OCI-LY1 (cell line): ENCODE measurements around the gene DACT2.

Experiments
- H2AFZ ChIP-seq: fragments of 200-600 bp; sonication (generic), shearing (Covaris generic); 2 replicates; pipeline ENCODE4 v1.6.0; 2014; ENCODE audit warnings: antibody characterized with exemption, mild to moderate bottlenecking, low read length
- H3F3A ChIP-seq: fragments of 200-600 bp; sonication (generic), shearing (Covaris generic); 2 replicates; pipeline ENCODE4 v1.6.0; 2014; ENCODE audit warnings: mild to moderate bottlenecking, antibody characterized with exemption, low read length, moderate library complexity; ENCODE audit not compliant: insufficient read depth
- H3K27ac ChIP-seq: fragments of 200-600 bp; sonication (generic); 2 replicates; pipeline ENCODE4 v1.5.1; 2014; ENCODE audit warnings: low read length, mixed run types, mild to moderate bottlenecking, low read depth; ENCODE audit not compliant: poor library complexity, severe bottlenecking
- H3K27me3 ChIP-seq: fragments of 200-600 bp; sonication (generic); 2 replicates; pipeline ENCODE4 v1.6.0; 2014; ENCODE audit warnings: antibody characterized with exemption, mild to moderate bottlenecking, low read length, moderate library complexity; ENCODE audit not compliant: insufficient read depth
- H3K36me3 ChIP-seq: fragments of 200-600 bp; sonication (generic); 2 replicates; pipeline ENCODE4 v1.6.1; 2014; ENCODE audit warnings: mild to moderate bottlenecking, antibody characterized with exemption, low read length, moderate library complexity, mixed read lengths; ENCODE audit not compliant: insufficient read depth
- H3K4me1 ChIP-seq: fragments of 200-600 bp; sonication (generic); 2 replicates; pipeline ENCODE4 v1.5.1; 2014; ENCODE audit warnings: mild to moderate bottlenecking, low read length, moderate library complexity; ENCODE audit not compliant: insufficient read depth, severe bottlenecking
- H3K4me2 ChIP-seq: fragments of 200-600 bp; sonication (generic), shearing (Covaris generic); 2 replicates; pipeline ENCODE4 v1.6.1; 2014; ENCODE audit warnings: low read length
- H3K4me3 ChIP-seq: fragments of 200-600 bp; sonication (generic); 2 replicates; pipeline ENCODE4 v1.5.1; 2014; ENCODE audit warnings: low read length, low read depth, mild to moderate bottlenecking, mixed read lengths; ENCODE audit not compliant: poor library complexity, severe bottlenecking
- H3K79me2 ChIP-seq: fragments of 200-600 bp; shearing (Covaris generic); 2 replicates; pipeline ENCODE4 v1.6.1; 2016; ENCODE audit warnings: mixed run types, low read length, mixed read lengths; ENCODE audit not compliant: insufficient read depth
- H3K9ac ChIP-seq: fragments of 200-600 bp; sonication (generic), shearing (Covaris generic); 2 replicates; pipeline ENCODE4 v1.6.1; 2014; ENCODE audit warnings: mild to moderate bottlenecking, low read length, mixed read lengths
- H3K9me2 ChIP-seq: fragments of 200-600 bp; sonication (generic), shearing (Covaris generic); 2 replicates; pipeline ENCODE4 v1.6.1; 2014; ENCODE audit warnings: low read depth, mild to moderate bottlenecking, low read length, mixed read lengths
- H3K9me3 ChIP-seq: fragments of 200-600 bp; shearing (Covaris generic); 2 replicates; pipeline ENCODE4 v1.6.1; 2014; ENCODE audit warnings: low read length, mixed read lengths
- H4K20me1 ChIP-seq: fragments of 200-600 bp; sonication (generic), shearing (Covaris generic); 2 replicates; pipeline ENCODE4 v1.6.0; 2016; ENCODE audit warnings: mild to moderate bottlenecking, low read length; ENCODE audit not compliant: insufficient read depth
- CTCF ChIP-seq: fragments of 200-600 bp; sonication (generic), shearing (Covaris generic); IDR thresholded peaks from 2 replicates; pipeline ENCODE4 v1.5.1; 2017; ENCODE audit warnings: mild to moderate bottlenecking, antibody characterized with exemption, low read length, moderate library complexity, mixed read lengths
- EZH2 ChIP-seq: fragments of 200-600 bp; sonication (generic), shearing (Covaris generic); IDR thresholded peaks from 2 replicates; pipeline ENCODE4 v1.8.0; 2017; ENCODE audit warnings: borderline replicate concordance, mixed run types, mild to moderate bottlenecking, antibody characterized with exemption, low read length, moderate library complexity, mixed read lengths

Gene DACT2

GRCh38 chr6:168263351-168263905 is 56.1 kb downstream of the DACT2 start:
- TF ChIP-seq CTCF (no peak), EZH2 (no peak)
- no peak overlapping the region for H3K9ac ChIP-seq
- no peaks in the 10 kb centered on the region for H3K79me2 ChIP-seq
- H3K9me3 ChIP-seq, result no peaks in the 10 kb centered on the region
- no peaks in the 10 kb centered on the region for H3K4me1 ChIP-seq
- no peaks in the 10 kb centered on the region for H4K20me1 ChIP-seq
- H3K9me2 ChIP-seq, result no peaks in the 10 kb centered on the region
- no peak overlapping the region for H3K4me2 ChIP-seq
- H2AFZ ChIP-seq, result no peak overlapping the region
- no peaks in the 10 kb centered on the region for H3K36me3 ChIP-seq
- H3K4me3 ChIP-seq, result no peak overlapping the region
- H3F3A ChIP-seq, result no peaks in the 10 kb centered on the region
- H3K27ac ChIP-seq, result no peak overlapping the region
- H3K27me3 ChIP-seq, result no peaks in the 10 kb centered on the region; the same call in 1 of the 2 replicates

- no peaks in the 10 kb centered on the region for H3K79me2 ChIP-seq
- H3K9me2 ChIP-seq, result no peaks in the 10 kb centered on the region
- no peak overlapping the region for H2AFZ ChIP-seq
- no peaks in the 10 kb centered on the region for H3K9me3 ChIP-seq
- H4K20me1 ChIP-seq, result no peaks in the 10 kb centered on the region
- no peak overlapping the region for H3K9ac ChIP-seq
- no peaks in the 10 kb centered on the region for H3F3A ChIP-seq
- H3K4me3 ChIP-seq, result no peak overlapping the region
- no peak overlapping the region for H3K27ac ChIP-seq
- H3K4me1 ChIP-seq, result no peaks in the 10 kb centered on the region
- H3K36me3 ChIP-seq, result no peaks in the 10 kb centered on the region
- H3K27me3 ChIP-seq, result no peaks in the 10 kb centered on the region; the same call in 1 of the 2 replicates
- TF ChIP-seq EZH2, result no peak
- TF ChIP-seq CTCF, result no peak
- no peak overlapping the region for H3K4me2 ChIP-seq
Measured at GRCh38 chr6:168261234-168261633, 58.3 kb downstream of the DACT2 start.

- no peaks in the 10 kb centered on the region for H3K4me1 ChIP-seq
- H4K20me1 ChIP-seq, result no peaks in the 10 kb centered on the region
- no peaks in the 10 kb centered on the region for H3K9me2 ChIP-seq
- H3K4me3 ChIP-seq, result no peak overlapping the region
- no peaks in the 10 kb centered on the region for H3K79me2 ChIP-seq
- TF ChIP-seq EZH2 (no peak), CTCF (no peak)
- H3K27me3 ChIP-seq, result no peaks in the 10 kb centered on the region; the same call in 1 of the 2 replicates
- no peaks in the 10 kb centered on the region for H3K9me3 ChIP-seq
- no peaks in the 10 kb centered on the region for H3F3A ChIP-seq
- H2AFZ ChIP-seq, result no peak overlapping the region
- H3K36me3 ChIP-seq, result no peaks in the 10 kb centered on the region
- no peak overlapping the region for H3K9ac ChIP-seq
- no peak overlapping the region for H3K4me2 ChIP-seq
- no peak overlapping the region for H3K27ac ChIP-seq
Measured at GRCh38 chr6:168260420-168260987, 59.1 kb downstream of the DACT2 start.
